HL-60 (cell line): Measurements from ENCODE around the gene SEC11C.

Source experiments
- POLR2AphosphoS5 ChIP-seq: IDR thresholded peaks from 2 replicates; pipeline ENCODE4 v1.6.1; 2012; ENCODE audit warnings: low read depth
- TF ChIP-seq, protein P1 (sequence below): IDR thresholded peaks from one replicate; pipeline ENCODE4 v1.5.1; 2011; ENCODE audit warnings: low read length, control low read depth, inconsistent platforms; ENCODE audit not compliant: insufficient read depth

DNA sequence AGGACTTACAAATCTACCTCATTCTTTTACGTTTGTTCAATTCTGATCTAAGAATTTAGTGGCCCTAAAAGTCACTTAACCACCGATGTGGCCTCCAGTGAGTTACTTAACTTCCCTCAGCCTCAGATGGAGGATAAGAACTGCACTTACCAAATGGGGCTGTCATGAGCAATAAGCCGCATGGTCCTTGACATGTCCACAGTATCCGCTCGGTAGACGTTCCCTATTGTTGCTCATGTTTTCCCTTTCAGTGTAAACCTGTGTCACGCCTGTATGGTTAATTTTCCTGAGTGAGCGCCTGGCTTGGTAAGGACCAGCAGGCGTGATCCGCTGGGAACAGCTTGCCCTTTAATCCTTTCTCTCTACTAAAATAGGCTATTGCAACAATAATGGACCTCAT lies 20.3 kb downstream of the SEC11C start:
- TF ChIP-seq, protein P1, sequence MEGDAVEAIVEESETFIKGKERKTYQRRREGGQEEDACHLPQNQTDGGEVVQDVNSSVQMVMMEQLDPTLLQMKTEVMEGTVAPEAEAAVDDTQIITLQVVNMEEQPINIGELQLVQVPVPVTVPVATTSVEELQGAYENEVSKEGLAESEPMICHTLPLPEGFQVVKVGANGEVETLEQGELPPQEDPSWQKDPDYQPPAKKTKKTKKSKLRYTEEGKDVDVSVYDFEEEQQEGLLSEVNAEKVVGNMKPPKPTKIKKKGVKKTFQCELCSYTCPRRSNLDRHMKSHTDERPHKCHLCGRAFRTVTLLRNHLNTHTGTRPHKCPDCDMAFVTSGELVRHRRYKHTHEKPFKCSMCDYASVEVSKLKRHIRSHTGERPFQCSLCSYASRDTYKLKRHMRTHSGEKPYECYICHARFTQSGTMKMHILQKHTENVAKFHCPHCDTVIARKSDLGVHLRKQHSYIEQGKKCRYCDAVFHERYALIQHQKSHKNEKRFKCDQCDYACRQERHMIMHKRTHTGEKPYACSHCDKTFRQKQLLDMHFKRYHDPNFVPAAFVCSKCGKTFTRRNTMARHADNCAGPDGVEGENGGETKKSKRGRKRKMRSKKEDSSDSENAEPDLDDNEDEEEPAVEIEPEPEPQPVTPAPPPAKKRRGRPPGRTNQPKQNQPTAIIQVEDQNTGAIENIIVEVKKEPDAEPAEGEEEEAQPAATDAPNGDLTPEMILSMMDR: no peak
- TF ChIP-seq POLR2AphosphoS5: no peak
